GM19438 (cell line): ENCODE measurements around the gene LANCL2.

Source experiments
- ATAC-seq: cut with Tn5 transposase; IDR thresholded peaks from one replicate; pipeline ENCODE4 v1.9.1; 2021; ENCODE audit warnings: low read depth; ENCODE audit not compliant: unreplicated experiment

The LANCL2 gene

GRCh38 chr7:55361560-55361959 lies 3.6 kb upstream of the LANCL2 start:
- ATAC-seq: no peak

DNA sequence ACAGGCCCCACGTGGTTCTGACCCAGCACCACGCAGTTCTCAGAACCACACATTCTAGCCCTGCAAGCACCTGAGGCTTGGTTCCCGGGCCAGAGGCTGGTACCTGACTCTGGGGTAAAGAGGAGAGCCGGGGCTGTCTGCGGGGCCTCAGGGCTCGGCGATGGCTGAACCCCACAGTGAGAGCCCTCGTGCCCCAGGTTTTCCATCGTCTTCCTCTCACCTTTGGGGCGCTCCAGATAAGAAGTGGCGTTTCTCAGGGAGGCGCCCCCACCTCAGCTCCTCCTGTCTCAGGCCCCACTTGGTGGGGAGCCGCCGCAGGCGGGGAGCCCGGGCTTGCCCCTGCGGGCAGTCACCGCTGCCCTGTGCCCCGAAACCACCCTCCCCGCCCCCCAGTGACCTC lies 2.2 kb upstream of the LANCL2 start:
- no peak for ATAC-seq

- ATAC-seq: no peak
Measured at GRCh38 chr7:55363386-55364170, 1.6 kb upstream of the LANCL2 start.

DNA sequence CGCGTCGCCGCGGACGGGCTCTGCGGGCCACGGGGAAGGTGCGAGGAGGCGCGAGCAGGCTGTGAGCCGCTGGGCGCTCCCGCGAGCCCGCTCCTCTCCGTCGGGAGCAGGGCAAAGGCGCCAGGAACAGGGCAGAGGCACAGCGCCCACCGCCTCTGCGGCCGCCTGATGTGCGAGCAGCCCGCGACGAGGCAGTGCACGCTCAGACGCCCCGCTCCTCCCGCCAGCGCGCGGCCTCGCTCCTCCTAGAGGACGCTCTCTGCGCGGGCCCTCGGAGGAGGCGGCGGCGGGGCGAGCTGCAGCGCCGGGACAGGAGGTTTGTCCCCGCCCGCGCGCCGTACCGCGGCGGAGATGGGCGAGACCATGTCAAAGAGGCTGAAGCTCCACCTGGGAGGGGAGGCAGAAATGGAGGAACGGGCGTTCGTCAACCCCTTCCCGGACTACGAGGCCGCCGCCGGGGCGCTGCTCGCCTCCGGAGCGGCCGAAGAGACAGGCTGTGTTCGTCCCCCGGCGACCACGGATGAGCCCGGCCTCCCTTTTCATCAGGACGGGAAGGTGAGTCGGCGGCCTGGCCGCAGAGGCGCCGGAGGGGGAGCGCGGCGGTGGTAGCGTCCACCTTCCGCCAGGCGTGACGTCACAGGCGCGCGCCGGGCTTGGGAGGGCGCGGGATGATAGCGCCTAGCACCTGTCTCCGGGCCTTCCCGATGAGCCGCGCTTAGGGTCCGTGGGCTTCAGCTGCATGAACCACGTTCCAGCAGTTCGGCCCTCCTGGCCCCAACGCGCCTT lies 731 bp downstream of the LANCL2 start:
- ATAC-seq: peak; percentile 74

DNA sequence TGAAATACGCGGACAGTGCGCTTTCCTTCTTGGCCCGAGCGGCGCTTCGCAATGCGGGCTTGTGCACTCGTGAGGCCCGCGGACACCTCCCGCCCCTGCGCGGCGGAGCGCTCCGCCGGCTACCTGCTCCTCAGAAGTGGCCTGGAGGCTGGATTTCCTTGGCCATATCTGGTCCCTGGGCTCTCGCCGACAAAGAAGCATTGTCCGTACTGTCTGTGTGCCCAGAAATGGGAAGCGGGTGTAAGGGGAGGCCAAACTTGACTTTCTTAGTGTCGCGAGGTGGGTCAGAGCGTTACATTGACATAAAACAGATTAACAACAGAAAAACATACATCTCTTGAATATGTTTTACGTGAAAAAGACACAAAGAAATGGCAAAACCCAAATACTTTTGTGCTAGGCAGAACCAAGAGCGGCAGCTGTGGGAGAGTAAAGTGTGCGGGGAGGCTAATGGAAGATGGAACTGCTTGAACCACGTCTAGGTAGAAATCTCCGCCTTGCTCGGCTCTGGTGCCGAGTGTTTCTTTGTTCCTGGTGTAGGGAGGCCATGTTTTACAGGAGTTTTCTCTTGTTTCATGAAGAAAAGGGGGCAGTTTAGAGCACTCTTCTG lies 1.4 kb downstream of the LANCL2 start:
- ATAC-seq: peak; percentile 25

DNA sequence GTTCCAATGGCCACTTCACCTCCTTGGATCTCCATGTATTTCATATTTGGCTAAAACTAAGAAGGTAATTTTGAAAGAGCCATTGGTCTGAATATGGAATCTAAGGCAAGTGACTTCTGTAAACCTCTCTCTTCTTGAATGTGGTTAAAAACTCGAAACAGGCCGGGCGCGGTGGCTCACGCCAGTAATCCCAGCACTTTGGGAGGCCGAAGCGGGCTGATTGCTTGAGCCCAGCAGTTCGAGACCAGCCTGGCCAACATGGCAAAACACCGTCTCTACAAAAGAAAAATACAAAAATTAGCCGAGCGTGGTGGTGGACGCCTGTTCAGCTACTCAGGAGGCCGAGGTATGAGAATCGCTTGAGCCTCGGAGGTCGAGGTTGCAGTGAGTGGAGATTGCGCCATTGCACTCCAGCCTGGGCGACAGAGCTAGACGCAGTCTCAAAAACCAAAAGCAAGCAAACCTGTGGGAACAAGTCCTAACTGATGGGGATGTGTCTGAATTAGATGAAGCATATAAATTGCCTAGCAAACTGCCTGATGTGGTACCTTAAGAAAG lies 2.2 kb downstream of the LANCL2 start:
- no peak for ATAC-seq

- ATAC-seq: no peak
Measured at GRCh38 chr7:55369427-55370400, 4.6 kb downstream of the LANCL2 start.

DNA sequence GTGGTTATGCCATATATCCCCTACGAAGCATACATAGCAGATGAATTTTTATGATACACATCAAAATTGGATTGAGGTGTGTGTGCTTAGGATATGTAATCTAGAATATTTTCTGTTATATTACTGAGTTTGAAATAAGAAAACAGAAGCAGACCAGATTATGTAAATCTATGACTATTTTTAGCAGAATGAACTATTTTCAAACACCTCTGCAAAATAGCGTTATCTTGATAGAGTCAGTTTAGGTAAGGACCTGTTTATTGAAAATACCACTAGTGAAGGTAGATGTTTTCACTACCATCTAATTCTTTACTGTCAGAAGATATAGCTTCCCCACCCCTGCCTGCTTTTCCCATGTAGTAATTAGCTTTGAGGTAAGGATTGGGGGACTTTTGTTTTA lies 9.1 kb downstream of the LANCL2 start:
- no peak for ATAC-seq

DNA sequence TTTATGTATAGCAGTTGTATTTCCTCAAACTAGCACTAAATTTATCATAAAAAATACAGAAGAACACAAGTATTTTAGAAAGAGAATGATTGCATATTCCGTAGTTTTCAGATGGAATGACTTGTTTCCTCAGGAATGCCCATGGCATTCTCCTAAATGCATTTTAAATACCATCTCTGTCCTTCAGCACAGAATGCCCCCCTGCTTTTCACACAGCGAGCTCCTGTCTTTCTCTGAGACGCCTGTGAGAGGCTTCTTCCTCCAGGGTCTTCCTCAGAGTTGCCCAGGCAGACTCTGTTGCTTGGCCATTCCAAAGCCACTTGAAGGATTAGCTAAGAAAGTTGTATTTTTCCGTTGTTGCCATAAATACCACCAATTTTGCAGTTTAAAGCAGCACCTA lies 10.1 kb downstream of the LANCL2 start:
- no peak for ATAC-seq

DNA sequence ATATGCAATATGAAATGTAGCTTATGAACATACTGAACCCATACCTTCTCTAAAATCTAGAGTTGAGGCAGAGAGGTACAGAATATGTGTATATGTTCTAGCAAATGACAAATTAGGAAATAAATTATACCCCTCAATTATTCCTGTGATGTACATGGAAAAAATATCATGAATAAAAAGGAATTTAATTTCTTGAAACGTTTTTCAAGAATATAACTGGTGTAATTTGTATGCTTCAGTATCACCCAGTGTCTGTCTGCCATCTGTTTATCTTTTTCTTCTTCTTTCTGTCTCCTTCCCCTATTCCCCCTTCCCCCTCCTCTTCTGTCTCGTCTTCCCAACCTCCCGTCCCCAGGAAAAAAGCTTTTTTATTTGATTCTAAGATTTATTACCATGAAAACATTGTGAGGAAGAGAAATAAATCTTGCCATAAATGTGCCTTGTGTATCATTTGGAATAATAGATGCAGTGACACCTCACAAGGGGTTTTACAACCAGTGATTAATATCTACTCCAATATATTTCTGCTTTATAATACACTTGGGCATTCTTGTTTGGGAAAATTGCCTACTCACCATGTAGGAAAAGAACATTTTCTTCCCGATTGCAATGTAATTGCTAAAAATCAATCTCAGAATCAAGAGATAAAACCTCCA lies 12.2 kb downstream of the LANCL2 start:
- no peak for ATAC-seq

DNA sequence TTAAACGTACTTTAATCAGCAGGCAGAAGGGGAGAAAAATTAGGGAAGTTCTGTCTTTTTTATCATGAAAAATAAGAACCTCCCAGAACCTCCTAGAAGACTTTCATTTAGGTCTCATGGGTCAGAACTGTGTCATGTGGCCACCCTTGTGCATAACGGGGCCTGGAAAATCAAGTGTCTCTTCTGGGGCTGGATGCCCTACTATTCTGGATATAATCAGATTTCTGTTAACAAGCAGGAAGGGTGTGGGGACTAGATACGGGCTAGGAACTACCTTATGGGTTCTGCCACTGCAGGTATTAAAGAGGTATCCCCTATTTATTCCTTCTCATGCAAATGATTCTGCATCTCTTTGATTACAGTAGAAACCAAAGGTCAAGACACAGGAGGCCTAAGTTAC lies 14.1 kb downstream of the LANCL2 start:
- ATAC-seq: no peak

GRCh38 chr7:55381189-55381588 lies 16.1 kb downstream of the LANCL2 start:
- ATAC-seq: no peak

DNA sequence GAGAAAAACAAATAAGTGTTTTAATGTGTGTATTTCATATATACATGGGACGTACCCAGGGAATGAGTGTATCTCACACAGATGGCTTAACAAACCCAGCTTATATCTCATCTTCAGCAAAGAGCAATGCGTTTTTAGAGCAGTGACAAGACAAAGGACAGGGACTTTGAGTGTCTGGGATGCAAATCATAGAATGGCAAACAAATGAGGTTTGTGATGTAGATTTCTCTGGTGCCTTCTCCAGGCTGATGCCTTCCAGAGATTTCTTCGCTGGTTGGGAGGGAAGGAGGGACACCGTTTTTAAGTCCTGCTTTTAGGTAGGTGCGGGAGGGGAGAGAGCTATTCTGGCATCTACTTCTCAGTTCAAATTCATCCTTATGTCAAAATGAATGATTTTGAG lies 16.6 kb downstream of the LANCL2 start:
- no peak for ATAC-seq

- no peak for ATAC-seq
Measured at GRCh38 chr7:55382251-55382650, 17.1 kb downstream of the LANCL2 start.

- ATAC-seq: no peak
Measured at GRCh38 chr7:55386541-55386940, 21.4 kb downstream of the LANCL2 start.

DNA sequence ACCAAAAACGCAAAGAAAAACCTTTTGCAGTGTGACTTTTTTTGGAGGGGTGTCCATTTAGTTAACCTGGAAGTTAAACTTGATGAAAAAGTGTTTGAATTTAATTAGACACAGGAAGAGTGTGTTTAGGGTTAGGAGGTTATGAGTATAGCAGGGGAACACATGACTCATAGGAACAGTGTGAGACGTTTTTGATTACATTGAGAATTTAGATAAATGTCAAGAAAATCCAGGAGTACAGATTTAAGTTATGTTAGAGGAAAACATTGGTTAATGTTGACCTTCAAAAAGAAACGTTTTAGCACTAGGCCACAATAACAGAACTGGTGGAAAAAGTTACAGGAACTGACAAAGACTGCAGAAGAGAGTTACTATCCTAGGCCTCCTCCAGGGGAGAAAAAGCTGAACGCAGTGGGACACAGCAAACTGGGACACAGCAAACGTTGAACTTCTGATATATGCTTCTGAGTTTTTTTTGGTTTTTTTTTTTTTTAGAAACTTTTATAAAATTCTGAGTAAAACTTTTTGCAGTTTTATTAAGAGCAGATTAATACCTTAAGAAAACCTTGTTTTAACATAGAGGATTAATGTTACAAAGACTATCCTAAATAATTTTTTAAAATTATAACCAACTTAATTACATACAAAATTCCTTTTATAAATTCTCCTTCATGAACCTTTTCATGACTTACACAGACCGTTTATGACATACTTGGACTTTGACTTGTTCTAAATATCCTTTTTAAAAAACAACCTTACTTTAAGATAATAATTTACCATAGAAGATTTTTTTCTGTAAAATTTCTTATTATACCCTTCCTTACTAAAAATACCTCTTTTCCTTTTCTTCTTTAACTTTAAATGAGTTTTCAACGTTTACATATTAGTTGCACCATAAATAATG lies 22.2 kb downstream of the LANCL2 start:
- no peak for ATAC-seq

GRCh38 chr7:55396233-55396785 lies 31.2 kb downstream of the LANCL2 start:
- ATAC-seq: no peak

- ATAC-seq: no peak
Measured at GRCh38 chr7:55397617-55398016, 32.5 kb downstream of the LANCL2 start.
